HG03460 (cell line): Measurements from ENCODE around the gene GADD45G.

ENCODE experiments used
- ATAC-seq: cut with Tn5 transposase; IDR thresholded peaks from one replicate; pipeline ENCODE4 v1.9.1; 2021; ENCODE audit not compliant: unreplicated experiment

Gene GADD45G

DNA sequence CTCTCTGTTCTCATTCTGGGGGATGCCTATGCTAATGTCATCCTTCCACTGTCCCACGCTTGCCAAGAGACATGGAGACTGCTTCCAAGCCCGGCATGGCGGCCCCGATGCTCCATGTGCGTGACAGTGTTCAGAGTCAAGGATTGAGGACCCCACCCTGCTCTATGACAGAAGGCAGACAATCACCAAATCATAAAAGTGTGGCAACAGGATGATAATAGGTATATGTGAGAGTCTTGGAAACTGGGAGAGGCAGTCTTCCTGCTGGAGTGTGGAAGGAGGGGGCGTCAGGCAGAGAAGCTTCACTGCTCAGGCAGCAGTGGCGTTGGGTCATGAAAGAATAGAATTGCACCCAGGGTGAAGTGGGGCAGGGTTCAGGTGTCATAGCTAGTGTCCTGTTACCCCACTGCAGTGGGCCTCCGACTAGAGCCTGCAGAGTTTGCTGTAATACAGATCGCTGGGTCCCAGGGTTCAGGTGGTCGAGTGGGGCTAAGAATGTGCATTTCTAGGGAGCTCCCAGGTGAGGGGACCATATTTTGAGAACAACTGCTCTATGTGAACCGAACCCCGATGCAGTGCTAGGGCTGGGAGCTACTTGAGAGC lies 12.5 kb upstream of the GADD45G start:
- ATAC-seq, result no peak

DNA sequence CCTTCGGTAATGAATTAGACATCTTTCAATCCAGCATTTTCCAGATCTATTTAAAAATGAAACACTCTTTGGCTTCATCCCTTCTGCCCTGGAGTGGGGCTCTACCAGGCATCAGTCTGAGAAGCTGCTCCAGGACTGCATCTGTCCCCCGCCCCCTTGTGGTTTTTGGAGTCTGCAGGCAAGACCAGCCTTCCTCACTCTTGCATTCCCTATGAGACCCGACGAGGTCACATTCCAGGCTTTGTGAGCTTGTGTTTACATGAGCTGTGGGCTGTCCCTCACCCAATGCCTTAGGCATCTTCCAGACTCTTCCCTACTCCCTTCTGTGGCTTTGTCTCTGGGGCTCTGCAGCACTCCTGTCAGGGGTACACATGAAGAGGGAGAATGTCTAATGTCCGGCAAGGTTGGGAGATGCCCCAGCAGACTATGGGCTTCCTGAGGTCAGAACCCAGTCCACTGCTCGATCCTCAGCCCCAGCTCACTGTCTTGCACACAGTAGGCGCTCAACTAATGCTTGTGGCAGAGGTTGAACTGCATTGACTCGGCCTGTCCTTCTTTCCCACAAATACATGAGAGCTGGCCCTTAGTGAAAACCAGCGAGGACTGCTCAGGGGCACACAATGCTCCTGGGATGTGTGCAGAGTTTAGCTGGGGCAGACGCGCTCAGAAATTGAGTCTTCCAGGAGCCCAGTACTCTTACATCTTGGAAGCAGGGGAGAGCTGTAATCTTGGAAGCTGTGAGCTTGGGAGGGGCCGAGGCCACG lies 11.7 kb upstream of the GADD45G start:
- no peak for ATAC-seq

DNA sequence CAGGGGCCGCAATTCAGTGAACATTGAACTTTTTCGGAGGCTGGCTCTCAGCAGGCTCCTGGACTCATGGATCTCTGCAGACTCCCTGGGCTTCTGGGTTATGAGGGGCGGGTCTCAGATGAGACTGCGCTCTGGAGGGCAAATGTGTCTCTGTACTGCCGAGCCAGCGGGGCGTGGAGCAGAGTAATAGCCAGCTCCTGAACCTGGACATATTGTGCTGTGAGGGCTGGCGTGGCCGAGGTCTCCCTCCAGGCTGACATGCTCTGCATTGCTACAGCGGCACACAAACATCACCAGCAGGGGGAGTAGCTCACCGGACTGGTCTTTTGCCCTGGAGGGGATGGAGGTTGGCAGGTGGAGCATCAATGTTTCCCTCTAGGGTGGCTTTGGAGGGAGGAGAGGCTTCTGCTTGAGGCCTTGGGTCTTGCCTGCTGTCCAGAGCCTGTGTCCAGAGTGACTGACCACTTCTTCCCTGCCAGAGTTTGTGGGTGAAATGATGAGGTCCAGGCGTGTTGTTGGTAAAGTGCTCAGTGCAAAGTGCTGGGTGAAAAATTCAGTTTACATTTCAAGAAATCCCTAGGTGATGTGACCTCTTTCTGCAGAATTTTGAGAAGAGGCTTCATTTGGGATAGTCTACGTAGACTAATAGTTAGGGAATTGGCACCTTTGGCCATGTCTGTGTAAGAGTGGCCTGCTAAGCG lies 10.9 kb upstream of the GADD45G start:
- ATAC-seq, result no peak

DNA sequence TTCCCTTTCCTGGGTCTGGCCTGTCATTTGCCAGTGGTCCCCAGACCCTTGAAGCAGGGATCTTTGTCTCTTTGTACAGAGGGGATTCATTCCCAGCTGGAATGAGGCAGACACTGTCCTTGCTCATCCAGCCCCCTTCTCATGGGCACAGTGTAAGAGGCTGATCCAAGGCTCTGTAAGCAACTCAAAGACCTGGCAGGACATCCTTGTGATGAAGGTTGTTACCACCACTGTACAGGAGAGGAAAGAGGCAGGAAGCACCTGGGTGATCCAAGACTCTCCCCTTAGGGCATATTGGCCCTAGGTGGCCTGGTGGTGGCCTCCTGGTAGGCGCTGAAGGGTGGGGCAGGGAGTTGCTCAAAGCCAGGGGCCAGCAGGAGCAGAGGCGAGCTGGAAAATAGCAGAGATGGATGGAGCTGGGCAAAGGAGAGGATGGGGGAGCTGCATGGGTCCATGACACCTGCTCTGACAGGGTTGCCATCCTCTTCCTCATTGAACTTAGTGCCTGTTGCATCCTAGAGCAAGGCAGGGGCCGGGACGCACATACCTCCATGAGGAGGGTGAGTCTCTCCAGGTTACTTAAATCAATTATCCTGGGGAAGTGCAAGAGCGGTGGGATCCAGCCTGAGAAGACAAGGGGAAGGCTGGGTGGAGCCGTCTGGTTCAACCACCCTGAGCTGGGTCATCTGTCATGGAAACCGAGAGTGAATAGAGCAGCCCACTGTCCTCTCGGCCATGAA lies 9.8 kb upstream of the GADD45G start:
- ATAC-seq, result no peak

- ATAC-seq, result no peak
Observed at GRCh38 chr9:89595646-89596045, 9.2 kb upstream of the GADD45G start.

DNA sequence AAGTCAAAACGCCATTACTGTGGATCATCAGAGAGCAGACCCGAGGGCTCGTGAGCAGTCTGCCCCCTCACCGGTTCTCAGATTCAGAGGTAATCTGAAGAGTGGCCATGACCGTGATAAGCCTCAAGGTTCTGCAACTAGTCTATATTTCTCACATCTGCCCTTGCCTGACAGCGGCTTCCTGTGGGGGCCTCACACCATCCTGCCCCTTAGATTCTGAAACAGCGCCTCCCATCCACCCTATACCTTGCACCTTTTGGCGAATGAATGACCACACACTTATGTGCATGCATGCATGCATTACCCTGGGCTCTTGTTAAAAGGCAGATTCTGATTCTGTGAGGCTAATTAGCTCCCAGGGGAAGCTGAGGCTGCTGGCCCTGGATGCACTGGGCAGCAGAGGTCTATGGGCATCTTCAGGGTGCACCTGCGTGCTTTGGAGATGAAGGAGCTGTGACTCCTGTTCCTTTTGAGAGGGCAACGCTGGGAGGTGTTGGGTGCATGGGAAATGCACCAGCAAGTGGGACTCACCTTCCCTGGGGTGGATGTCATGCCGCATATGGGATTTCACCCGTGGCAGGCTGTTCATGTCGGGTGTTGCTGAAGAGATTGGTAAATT lies 7.8 kb upstream of the GADD45G start:
- no peak for ATAC-seq

DNA sequence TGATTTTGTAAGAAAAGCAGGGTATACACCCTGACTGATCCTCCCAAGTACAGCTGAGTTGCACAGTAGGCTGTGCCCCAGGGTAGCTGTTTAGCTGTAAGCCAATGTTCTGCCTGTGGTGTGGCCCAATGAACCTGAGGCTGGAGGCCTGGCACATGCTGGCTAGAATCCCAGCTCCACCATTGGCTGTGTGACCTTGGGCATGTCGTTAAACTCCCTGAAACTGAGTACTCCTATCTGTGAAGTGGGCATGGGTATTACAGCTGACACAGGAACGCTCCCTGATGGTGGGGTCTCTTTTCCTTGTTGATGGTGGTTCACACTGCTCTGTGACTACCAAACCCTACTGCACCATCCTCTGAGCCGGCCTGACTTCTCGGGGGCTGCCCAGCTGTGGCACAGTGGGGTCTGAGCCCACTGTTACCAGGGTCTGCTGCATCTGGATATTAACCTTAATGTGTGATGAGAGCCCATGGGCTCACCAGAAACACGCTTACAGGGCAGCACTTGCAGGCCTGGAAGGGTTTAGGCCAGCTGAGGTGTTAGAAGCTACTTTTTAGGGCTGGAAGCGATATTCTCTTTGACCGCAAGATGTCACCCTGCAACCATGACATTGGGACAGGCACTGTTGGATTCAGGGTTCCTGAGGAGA lies 7.0 kb upstream of the GADD45G start:
- ATAC-seq, result no peak

- no peak for ATAC-seq
Observed at GRCh38 chr9:89598363-89598713, 6.5 kb upstream of the GADD45G start.

GRCh38 chr9:89598926-89599325 lies 5.9 kb upstream of the GADD45G start:
- no peak for ATAC-seq

DNA sequence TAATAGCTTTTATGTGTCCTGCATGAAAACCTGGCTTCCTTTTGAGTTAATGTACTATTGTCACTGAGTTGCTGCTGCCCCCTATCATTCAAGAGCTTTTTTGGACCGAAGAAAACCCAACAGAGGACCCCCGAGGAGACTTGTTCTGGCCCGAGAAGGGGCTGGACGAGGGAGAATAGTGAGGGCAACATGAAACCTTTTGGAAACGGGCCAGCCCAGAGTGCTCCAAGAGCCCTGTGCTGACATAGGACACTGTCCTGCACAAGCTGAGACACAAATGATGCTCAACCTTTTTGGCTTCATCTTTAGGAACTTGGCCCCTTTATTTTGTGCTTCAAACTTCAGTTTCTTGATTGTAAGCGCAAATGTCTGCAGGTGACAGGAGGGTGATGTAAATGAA lies 4.0 kb upstream of the GADD45G start:
- no peak for ATAC-seq

- no peak for ATAC-seq
Observed at GRCh38 chr9:89601306-89601705, 3.5 kb upstream of the GADD45G start.

DNA sequence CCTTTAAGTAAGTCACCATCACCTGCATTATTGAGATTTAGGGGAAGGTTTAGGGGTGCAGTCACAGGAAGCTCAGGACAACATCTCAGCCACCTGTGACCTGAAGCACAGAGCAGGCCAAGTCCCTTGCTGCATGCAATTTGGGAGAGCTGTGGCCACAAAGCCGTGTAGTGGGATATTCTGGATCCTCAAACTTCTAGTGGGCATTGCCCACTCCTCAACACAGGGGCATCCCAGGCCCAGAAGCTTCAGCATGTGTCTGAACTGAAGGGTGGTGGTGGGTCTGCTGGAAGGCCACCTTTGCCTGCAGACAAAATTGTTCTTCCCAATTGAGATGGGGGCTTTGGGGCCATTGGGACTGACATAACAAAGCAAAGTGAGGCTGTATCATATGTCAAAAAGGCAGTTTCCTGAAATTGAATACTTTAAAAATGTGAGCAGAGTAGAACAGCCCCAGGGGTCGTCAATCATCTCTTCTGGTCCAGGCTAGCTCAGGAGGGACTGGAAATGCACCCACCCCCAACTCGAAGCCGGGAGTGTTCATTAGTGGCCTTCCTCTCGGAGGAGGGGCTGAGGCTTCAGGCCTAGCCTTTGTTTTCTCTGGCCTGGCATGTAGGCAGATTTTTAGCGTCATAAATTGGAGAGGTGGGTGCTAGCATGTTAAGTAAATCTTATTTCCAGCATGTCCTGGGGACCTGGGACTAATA lies 2.8 kb upstream of the GADD45G start:
- ATAC-seq, result no peak

GRCh38 chr9:89602978-89603766 lies 1.6 kb upstream of the GADD45G start:
- ATAC-seq, result peak; percentile 41

GRCh38 chr9:89603767-89604665 lies 796 bp upstream of the GADD45G start:
- ATAC-seq, result no peak

DNA sequence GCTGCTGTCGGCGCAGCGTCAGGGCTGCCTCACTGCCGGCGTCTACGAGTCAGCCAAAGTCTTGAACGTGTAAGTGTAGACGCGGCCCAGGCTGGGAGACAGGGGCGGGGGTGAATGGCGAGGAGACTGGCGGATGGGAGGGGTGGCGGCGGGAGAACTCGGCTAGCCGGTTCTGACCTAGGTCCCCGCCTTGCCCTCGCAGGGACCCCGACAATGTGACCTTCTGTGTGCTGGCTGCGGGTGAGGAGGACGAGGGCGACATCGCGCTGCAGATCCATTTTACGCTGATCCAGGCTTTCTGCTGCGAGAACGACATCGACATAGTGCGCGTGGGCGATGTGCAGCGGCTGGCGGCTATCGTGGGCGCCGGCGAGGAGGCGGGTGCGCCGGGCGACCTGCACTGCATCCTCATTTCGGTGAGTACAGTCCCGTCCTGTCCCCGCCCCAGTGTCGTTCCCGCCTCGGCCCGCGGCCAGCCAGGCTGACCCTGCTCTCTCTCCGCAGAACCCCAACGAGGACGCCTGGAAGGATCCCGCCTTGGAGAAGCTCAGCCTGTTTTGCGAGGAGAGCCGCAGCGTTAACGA lies 745 bp downstream of the GADD45G start:
- no peak for ATAC-seq

- no peak for ATAC-seq
Observed at GRCh38 chr9:89606049-89606623, 1.3 kb downstream of the GADD45G start.

DNA sequence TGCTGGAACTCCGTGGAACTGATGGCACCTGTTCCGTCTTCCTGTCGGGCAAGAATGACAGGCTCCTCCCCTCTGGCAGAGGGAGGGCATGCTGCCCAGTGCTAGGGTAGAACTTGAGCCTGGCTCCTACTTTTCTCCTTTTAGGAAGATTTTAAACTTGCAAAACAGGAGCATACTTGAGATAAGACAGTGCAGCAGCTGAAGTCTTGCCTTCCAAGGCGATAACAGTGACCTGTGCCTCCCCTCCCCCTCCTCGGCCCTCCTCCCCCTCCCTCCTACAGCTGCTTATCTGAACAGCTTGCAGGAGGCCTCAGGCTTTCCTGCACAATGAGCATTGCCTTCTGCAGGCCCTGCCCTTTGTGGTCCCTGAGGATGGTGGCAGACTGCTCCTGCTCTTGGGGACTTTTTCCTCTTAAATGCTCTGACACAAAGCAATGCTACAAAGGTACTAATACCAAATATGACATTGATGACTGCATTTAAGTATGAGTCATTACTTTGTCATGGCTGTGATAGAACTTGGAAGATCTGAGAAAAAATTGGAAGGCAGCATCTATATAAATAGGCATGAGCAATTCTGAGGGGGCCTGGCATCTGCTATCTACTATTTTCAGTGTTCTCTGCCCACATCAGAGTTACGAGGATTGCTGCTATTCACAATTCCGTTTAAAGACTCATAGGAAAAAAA lies 2.0 kb downstream of the GADD45G start:
- no peak for ATAC-seq
